ENCODE data around the gene RANBP2. TPM values are rescaled to one million over a fixed set of nuclear protein-coding genes. Genes with fewer than 3 reads are reported as not detected.

RANBP2 gene
- total RNA-seq (2021; ENCODE audit: unreplicated experiment) (69.5 TPM), Bru-seq, nascent RNA (percentile 94 among the genes with signal in this experiment), BruChase-seq, experiment 1, labeled RNA remaining after a 6-hour chase (percentile 97 among the genes with signal in this experiment), BruChase-seq, experiment 2, labeled RNA remaining after a 2-hour chase (percentile 96 among the genes with signal in this experiment)
- 8.8 and 12.2 TPM in 2 replicates for polyA plus RNA-seq (2012)
- long read RNA-seq, full-length matches to known transcripts: 2 of 40 reads
- long read RNA-seq, partial matches to known transcripts: 27 of 40 reads
- long read RNA-seq, other reads (novel, unspliced or antisense): 11 of 40 reads

GRCh38 chr2:108719149-108720044 is at the start of gene RANBP2:
Gene RANBP2, plus strand, starts transcription at chr2:108719482. Its CDS starts 125 bp downstream, at chr2:108719607.
- H3K9ac ChIP-seq (ENCODE audit: low read length): peak within 1 kb of the TSS; percentile 88
- H3K9me3 ChIP-seq (ENCODE audit: control insufficient read depth in 1 of 2, insufficient read depth in 1 of 2, low read depth in 1 of 2, low read length in 2 of 2): no peaks in the 10 kb centered on the region
- peak within 1 kb of the TSS; percentile 84 for H3K27ac ChIP-seq (ENCODE audit: low read depth, low read length)
- ChIA-PET RAD21 (ENCODE audit: low non-redundant PET in 1 of 2, low total read pairs in 2 of 2, uncharacterized antibody in 2 of 2, unreplicated experiment in 2 of 2) (no interaction called here), CTCF (no interaction called here), POLR2A (no interaction called here)
- no TSS peak for BruUV-seq (replicated peaks)
- H3K36me3 ChIP-seq (ENCODE audit: control insufficient read depth in 1 of 2, insufficient read depth in 2 of 2, low read length in 2 of 2): no peaks in the 10 kb centered on the region
- H4K20me1 ChIP-seq (ENCODE audit: insufficient read depth): no peaks in the 10 kb centered on the region
- no peaks in the 10 kb centered on the region for H3K27me3 ChIP-seq (ENCODE audit: insufficient read depth, low read length)
- no peaks in the 10 kb centered on the region for H3K9me2 ChIP-seq (ENCODE audit: insufficient read depth)
- peaks cover 46% of the 10 kb centered on the region for H3K79me2 ChIP-seq (ENCODE audit: insufficient read depth, low read length)
- TF ChIP-seq SRF (IDR thresholded peaks at IDR 0.05; ENCODE audit: low read depth): peak; percentile 93
- TF ChIP-seq EZH2phosphoT487 (IDR thresholded peaks at IDR 0.05; ENCODE audit: borderline replicate concordance): no peak
- peak; percentile 95 for TF ChIP-seq POLR2A (IDR thresholded peaks at IDR 0.05; ENCODE audit: borderline replicate concordance, extremely low read depth, insufficient read depth, insufficient read length)
- TF ChIP-seq POLR2AphosphoS5 (IDR thresholded peaks at IDR 0.05; ENCODE audit: low read depth, low read length): peak; percentile 97
- peak; percentile 12 for TF ChIP-seq ZBTB33 (IDR thresholded peaks at IDR 0.05; ENCODE audit: extremely low read depth, insufficient replicate concordance, low read length)
- TF ChIP-seq SIN3A (IDR thresholded peaks at IDR 0.05; ENCODE audit: low read depth): peak; percentile 93; the same call in 1 of the 2 replicates
- no peak for TF ChIP-seq ELF1 (IDR thresholded peaks at IDR 0.05; ENCODE audit: borderline replicate concordance, low read depth)
- TF ChIP-seq CEBPB (IDR thresholded peaks at IDR 0.05; ENCODE audit: low read depth): no peak
- TF ChIP-seq REST (IDR thresholded peaks at IDR 0.05; ENCODE audit: low read depth): no peak
- peak; percentile 73 for TF ChIP-seq YY1 (IDR thresholded peaks at IDR 0.05; ENCODE audit: extremely low read depth, insufficient replicate concordance, low read depth, low read length)
- TF ChIP-seq TCF7L2 (IDR thresholded peaks at IDR 0.05; ENCODE audit: borderline replicate concordance, extremely low read depth, insufficient read depth, insufficient read length): peak; percentile 77
- TF ChIP-seq CBX3 (IDR thresholded peaks at IDR 0.05; ENCODE audit: low read depth): peak; percentile 89
- TF ChIP-seq SP1 (IDR thresholded peaks at IDR 0.05; ENCODE audit: low read depth): peak; percentile 82
- peak; percentile 94 for TF ChIP-seq ZFX (IDR thresholded peaks at IDR 0.05)
- TF ChIP-seq MAX (IDR thresholded peaks at IDR 0.05): peak; percentile 99
- ATAC-seq (peak; percentile 97), DNase-seq (ENCODE audit: low read depth, low spot score) (peak; percentile 97)
- H2AFZ ChIP-seq (ENCODE audit: low read depth, low read length, poor library complexity, severe bottlenecking): no peak within 1 kb of the TSS
- peak within 1 kb of the TSS; percentile 68 to 71 for H3K4me3 ChIP-seq (replicated peaks in 1 of 2; ENCODE audit: low read depth in 1 of 2, low read length in 2 of 2)
- peak within 1 kb of the TSS; percentile 86 for H3K4me2 ChIP-seq (ENCODE audit: low read length)
- H3K4me1 ChIP-seq (ENCODE audit: control insufficient read depth in 1 of 2, insufficient read depth in 2 of 2, low read length in 2 of 2): peaks cover 0 to 13% of the 10 kb centered on the region in 2 experiments; a peak in 2 of 4 replicates
- intact Hi-C loops (cut with micrococcal nuclease): no loop called here
